Panc1 (cell line): Measurements from ENCODE around the gene MLYCD. TPM values are rescaled to one million over a fixed set of nuclear protein-coding genes. Genes with fewer than 3 reads are reported as not detected.

Experiments
- ATAC-seq: fragments of 200-7000 bp; cut with Tn5 transposase; 2 replicates; pipeline ENCODE4 v1.9.1; 2020; ENCODE audit warnings: mild to moderate bottlenecking, moderate library complexity
- BruUV-seq: library from RNA; stranded (reverse); fragments of 400-500 nt; replicated peaks from 2 replicates; lab custom pipeline; 2021; lab: Mats Ljungman, UMichigan
- CTCF ChIA-PET: fragments of 300-600 bp; sonication (Branson Sonifier 250); formaldehyde crosslinking; loops from one replicate; lab custom pipeline; 2022; ENCODE audit warnings: antibody characterized with exemption; lab: Charles Lee
- POLR2A ChIA-PET: fragments of 300-600 bp; sonication (Branson Sonifier 250); formaldehyde crosslinking; loops from one replicate; lab custom pipeline; 2022; ENCODE audit warnings: antibody characterized with exemption; lab: Charles Lee
- DNase-seq: peaks from one replicate; pipeline ENCODE4 v3.0.0-alpha.2; 2010; ENCODE audit warnings: low read depth, low spot score
- H3K27ac ChIP-seq: 2 replicates; pipeline ENCODE4 v1.5.1; 2011; ENCODE audit warnings: mild to moderate bottlenecking, low read length, inconsistent platforms
- H3K27me3 ChIP-seq: fragments of 200-500 bp; sonication (Bioruptor generic); 2 replicates; pipeline ENCODE4 v1.6.0; 2014; ENCODE audit warnings: low read length, inconsistent platforms; ENCODE audit not compliant: control insufficient read depth, insufficient read depth
- H3K36me3 ChIP-seq: fragments of 200-500 bp; sonication (Bioruptor generic); 2 replicates; pipeline ENCODE4 v1.5.1; 2014; ENCODE audit warnings: inconsistent platforms, mild to moderate bottlenecking, low read length, moderate library complexity; ENCODE audit not compliant: control insufficient read depth, insufficient read depth
- H3K4me1 ChIP-seq: 2 replicates; pipeline ENCODE4 v1.5.1; 2011; ENCODE audit warnings: inconsistent platforms, mild to moderate bottlenecking, low read length, moderate library complexity; ENCODE audit not compliant: control insufficient read depth, insufficient read depth
- H3K4me3 ChIP-seq, 2 experiments: 2 replicates each; pipeline ENCODE4 v1.5.1; 2011 to 2012; ENCODE audit warnings: low read depth in 2 of 2, low read length in 2 of 2, mild to moderate bottlenecking in 2 of 2, inconsistent platforms in 1 of 2, moderate library complexity in 1 of 2
- H3K9me3 ChIP-seq: fragments of 200-500 bp; sonication (Bioruptor generic); 2 replicates; pipeline ENCODE4 v1.5.1; 2014; ENCODE audit warnings: low read depth, mild to moderate bottlenecking, inconsistent platforms, low read length, moderate library complexity; ENCODE audit not compliant: control insufficient read depth, insufficient read depth
- POLR2AphosphoS5 ChIP-seq: IDR thresholded peaks from 2 replicates; pipeline ENCODE4 v1.6.1; 2012; ENCODE audit warnings: mild to moderate bottlenecking, low read depth, low read length, moderate library complexity
- SIN3A ChIP-seq: IDR thresholded peaks from 2 replicates; pipeline ENCODE4 v1.6.1; 2012; ENCODE audit warnings: low read depth, mild to moderate bottlenecking, low read length, moderate library complexity, borderline replicate concordance; ENCODE audit not compliant: insufficient read depth
- TCF7L2 ChIP-seq: IDR thresholded peaks from 2 replicates; pipeline ENCODE4 v1.6.1; 2011; ENCODE audit warnings: mild to moderate bottlenecking, low read depth, low read length, inconsistent platforms
- in situ Hi-C: cut with HindIII; loops from 2 replicates; pipeline ENCODE4 v1.10.0; 2016; ENCODE audit warnings: low sequenced_read_pairs, low pct_unique_long_range_greater_than_20kb
- intact Hi-C: fragments of 100-400 bp; cut with micrococcal nuclease; formaldehyde crosslinking; loops from one replicate; pipeline ENCODE4 v1.10.0; 2022; ENCODE audit not compliant: unreplicated experiment
- total RNA-seq: library from RNA; stranded (reverse); gene quantifications from one replicate; pipeline ENCODE4 v1.2.1, GENCODE V29; 2021; ENCODE audit not compliant: unreplicated experiment
- TF ChIP-seq, protein P1 (sequence below), 2 experiments: IDR thresholded peaks; 2 replicates each; pipeline ENCODE4 v1.6.1; 2011 to 2012; ENCODE audit warnings: low read depth in 2 of 2, control low read depth in 1 of 2, low read length in 1 of 2, mild to moderate bottlenecking in 1 of 2, moderate library complexity in 1 of 2; ENCODE audit not compliant: insufficient read depth in 1 of 2
- TF ChIP-seq, protein P2 (sequence below): fragments of 450-650 bp; IDR thresholded peaks from 2 replicates; pipeline ENCODE4 v1.5.1; 2017; ENCODE audit warnings: mild to moderate bottlenecking

MLYCD gene
- total RNA-seq, 1 experiment from 2014 or later = 2.2 TPM

DNA sequence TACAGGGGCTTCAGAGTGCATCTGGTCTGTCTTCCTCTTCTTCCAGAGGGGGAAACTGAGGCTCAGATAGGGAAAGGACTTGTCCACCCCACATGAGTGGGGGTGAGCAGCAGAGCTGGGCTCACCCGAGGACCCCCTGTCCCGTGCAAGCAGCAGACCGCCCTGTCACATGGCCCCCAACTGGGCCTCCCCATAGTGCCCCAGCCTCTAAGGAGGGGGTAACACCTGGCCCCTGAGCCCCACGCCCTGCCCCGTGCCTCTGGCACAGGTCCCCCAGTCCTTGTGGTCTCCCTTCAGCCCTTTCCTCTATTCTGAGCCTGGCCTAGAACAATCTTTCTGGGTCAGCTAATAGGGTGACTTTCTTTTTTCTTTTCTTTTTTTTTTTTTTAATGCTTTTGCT, 62.7 kb downstream of the MLYCD start:
- DNase-seq (no peak), ATAC-seq (no peak)
- Histone ChIP-seq H3K36me3 (no peaks in the 10 kb centered on the region), H3K9me3 (no peaks in the 10 kb centered on the region), H3K27ac (no peak overlapping the region), H3K4me1 (no peaks in the 10 kb centered on the region), H3K27me3 (no peaks in the 10 kb centered on the region), H3K4me3 (no peak overlapping the region)
- intact Hi-C loops = no loop called here
- POLR2A ChIA-PET = no interaction called here
- TF ChIP-seq POLR2AphosphoS5 = no peak
- TF ChIP-seq, protein P1, sequence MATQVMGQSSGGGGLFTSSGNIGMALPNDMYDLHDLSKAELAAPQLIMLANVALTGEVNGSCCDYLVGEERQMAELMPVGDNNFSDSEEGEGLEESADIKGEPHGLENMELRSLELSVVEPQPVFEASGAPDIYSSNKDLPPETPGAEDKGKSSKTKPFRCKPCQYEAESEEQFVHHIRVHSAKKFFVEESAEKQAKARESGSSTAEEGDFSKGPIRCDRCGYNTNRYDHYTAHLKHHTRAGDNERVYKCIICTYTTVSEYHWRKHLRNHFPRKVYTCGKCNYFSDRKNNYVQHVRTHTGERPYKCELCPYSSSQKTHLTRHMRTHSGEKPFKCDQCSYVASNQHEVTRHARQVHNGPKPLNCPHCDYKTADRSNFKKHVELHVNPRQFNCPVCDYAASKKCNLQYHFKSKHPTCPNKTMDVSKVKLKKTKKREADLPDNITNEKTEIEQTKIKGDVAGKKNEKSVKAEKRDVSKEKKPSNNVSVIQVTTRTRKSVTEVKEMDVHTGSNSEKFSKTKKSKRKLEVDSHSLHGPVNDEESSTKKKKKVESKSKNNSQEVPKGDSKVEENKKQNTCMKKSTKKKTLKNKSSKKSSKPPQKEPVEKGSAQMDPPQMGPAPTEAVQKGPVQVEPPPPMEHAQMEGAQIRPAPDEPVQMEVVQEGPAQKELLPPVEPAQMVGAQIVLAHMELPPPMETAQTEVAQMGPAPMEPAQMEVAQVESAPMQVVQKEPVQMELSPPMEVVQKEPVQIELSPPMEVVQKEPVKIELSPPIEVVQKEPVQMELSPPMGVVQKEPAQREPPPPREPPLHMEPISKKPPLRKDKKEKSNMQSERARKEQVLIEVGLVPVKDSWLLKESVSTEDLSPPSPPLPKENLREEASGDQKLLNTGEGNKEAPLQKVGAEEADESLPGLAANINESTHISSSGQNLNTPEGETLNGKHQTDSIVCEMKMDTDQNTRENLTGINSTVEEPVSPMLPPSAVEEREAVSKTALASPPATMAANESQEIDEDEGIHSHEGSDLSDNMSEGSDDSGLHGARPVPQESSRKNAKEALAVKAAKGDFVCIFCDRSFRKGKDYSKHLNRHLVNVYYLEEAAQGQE (IDR thresholded peaks at IDR 0.05; ENCODE audit: insufficient read depth in 1 of 2, low read depth in 2 of 2, low read length in 1 of 2) = no peak
- no peak for TF ChIP-seq SIN3A
- TF ChIP-seq TCF7L2 = no peak
- TF ChIP-seq, protein P2, sequence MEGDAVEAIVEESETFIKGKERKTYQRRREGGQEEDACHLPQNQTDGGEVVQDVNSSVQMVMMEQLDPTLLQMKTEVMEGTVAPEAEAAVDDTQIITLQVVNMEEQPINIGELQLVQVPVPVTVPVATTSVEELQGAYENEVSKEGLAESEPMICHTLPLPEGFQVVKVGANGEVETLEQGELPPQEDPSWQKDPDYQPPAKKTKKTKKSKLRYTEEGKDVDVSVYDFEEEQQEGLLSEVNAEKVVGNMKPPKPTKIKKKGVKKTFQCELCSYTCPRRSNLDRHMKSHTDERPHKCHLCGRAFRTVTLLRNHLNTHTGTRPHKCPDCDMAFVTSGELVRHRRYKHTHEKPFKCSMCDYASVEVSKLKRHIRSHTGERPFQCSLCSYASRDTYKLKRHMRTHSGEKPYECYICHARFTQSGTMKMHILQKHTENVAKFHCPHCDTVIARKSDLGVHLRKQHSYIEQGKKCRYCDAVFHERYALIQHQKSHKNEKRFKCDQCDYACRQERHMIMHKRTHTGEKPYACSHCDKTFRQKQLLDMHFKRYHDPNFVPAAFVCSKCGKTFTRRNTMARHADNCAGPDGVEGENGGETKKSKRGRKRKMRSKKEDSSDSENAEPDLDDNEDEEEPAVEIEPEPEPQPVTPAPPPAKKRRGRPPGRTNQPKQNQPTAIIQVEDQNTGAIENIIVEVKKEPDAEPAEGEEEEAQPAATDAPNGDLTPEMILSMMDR = no peak
- no TSS peak for BruUV-seq
- in situ Hi-C loops = no loop called here
- CTCF ChIA-PET = interaction anchor here (0.6 kb wide), 1 partner anchor 556 kb away, joined by 4 read pairs; no protein-coding TSS in a partner anchor

DNA sequence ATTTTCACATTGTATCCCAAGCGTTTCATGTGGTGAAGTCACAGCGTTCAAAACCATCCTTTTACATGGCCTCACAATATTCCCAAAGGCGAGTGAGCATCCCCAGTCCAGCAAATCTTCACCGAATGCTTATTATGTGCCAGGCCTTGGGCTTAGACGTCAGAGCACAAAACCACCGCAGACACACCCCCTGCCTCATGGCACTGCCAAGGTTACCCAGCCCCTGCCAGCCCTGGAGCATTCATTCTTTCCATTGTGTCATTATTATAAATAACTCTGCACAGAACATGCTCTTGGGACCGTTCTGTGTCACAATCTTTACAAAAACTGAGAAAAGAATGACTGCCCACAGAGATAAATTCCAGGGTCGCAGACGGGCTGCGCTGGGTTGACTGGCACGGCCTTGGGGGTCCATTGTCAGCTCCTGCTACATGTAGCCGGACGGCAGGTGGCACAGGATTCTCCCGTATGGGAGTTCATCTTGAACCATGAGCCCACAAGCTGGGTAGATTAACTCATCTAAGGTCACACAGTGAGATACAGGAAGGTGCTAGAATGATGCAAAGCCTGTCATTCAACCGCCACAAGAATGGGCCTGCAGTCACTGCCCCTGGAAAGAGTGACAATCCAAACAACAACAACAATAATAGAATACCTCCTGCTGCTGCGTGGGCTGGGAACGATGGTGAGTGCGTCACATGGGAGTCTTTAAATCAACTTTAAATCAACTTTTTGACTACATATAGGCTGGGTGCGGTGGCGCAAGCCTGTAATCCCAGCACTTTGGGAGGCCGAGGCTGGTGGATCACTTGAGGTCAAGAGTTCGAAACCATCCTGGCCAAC, 64.6 kb downstream of the MLYCD start:
- Histone ChIP-seq H3K4me3 (no peak overlapping the region), H3K27ac (no peak overlapping the region), H3K36me3 (no peaks in the 10 kb centered on the region), H3K4me1 (no peaks in the 10 kb centered on the region), H3K9me3 (no peaks in the 10 kb centered on the region), H3K27me3 (no peaks in the 10 kb centered on the region)
- no TSS peak for BruUV-seq
- ATAC-seq = no peak
- ChIA-PET POLR2A (no interaction called here), CTCF (no interaction called here)
- in situ Hi-C loops = no loop called here
- intact Hi-C loops = no loop called here
- TF ChIP-seq TCF7L2 = no peak
- TF ChIP-seq, protein P1 (IDR thresholded peaks at IDR 0.05; ENCODE audit: insufficient read depth in 1 of 2, low read depth in 2 of 2, low read length in 1 of 2) = no peak
- no peak for TF ChIP-seq POLR2AphosphoS5
- no peak for TF ChIP-seq SIN3A
- TF ChIP-seq, protein P2 = no peak
- no peak for DNase-seq
